Endodermal cell (in vitro differentiated cells): ENCODE data around the gene RREB1. TPM values are rescaled to one million over a fixed set of nuclear protein-coding genes. Genes with fewer than 3 reads are reported as not detected.

Source experiments
- DNase-seq: peaks from one replicate; pipeline ENCODE4 v3.0.0-alpha.2; 2017
- H3K27ac ChIP-seq: 2 replicates; pipeline ENCODE4 v1.5.1; 2013; ENCODE audit warnings: mild to moderate bottlenecking, low read depth, low read length, moderate library complexity
- H3K27me3 ChIP-seq: 2 replicates; pipeline ENCODE4 v1.6.1; 2013; ENCODE audit warnings: mild to moderate bottlenecking, low read length, moderate library complexity; ENCODE audit not compliant: insufficient read depth, control insufficient read depth, poor library complexity, severe bottlenecking
- H3K36me3 ChIP-seq: 2 replicates; pipeline ENCODE4 v1.7.0; 2013; ENCODE audit warnings: mild to moderate bottlenecking, low read length, moderate library complexity; ENCODE audit not compliant: control insufficient read depth, insufficient read depth
- H3K4me1 ChIP-seq: one replicate; pipeline ENCODE4 v1.7.0; 2013; ENCODE audit warnings: low read length; ENCODE audit not compliant: control insufficient read depth, insufficient read depth
- H3K4me3 ChIP-seq: 2 replicates; pipeline ENCODE4 v1.5.1; 2013; ENCODE audit warnings: mild to moderate bottlenecking, low read length, moderate library complexity
- H3K9ac ChIP-seq: 2 replicates; pipeline ENCODE4 v1.6.1; 2013; ENCODE audit warnings: mild to moderate bottlenecking, low read length, moderate library complexity; ENCODE audit not compliant: poor library complexity, severe bottlenecking; ENCODE audit errors: extremely low read depth
- H3K9me3 ChIP-seq: 2 replicates; pipeline ENCODE4 v1.6.1; 2013; ENCODE audit warnings: mild to moderate bottlenecking, low read length, moderate library complexity; ENCODE audit not compliant: control insufficient read depth
- H3K27ac Mint-ChIP-seq: 2 replicates; pipeline ENCODE4 v1.8.0; 2020; ENCODE audit warnings: mixed read lengths
- H3K27me3 Mint-ChIP-seq: 2 replicates; pipeline ENCODE4 v1.8.0; 2021; ENCODE audit warnings: mild to moderate bottlenecking, mixed read lengths; ENCODE audit not compliant: insufficient read depth
- H3K36me3 Mint-ChIP-seq: 2 replicates; pipeline ENCODE4 v1.8.0; 2020; ENCODE audit warnings: low read depth, mixed read lengths
- H3K4me1 Mint-ChIP-seq: 2 replicates; pipeline ENCODE4 v1.8.0; 2020; ENCODE audit warnings: mixed read lengths
- H3K4me3 Mint-ChIP-seq: 2 replicates; pipeline ENCODE4 v1.8.0; 2020; ENCODE audit warnings: mild to moderate bottlenecking, moderate library complexity, mixed read lengths
- H3K9me3 Mint-ChIP-seq: 2 replicates; pipeline ENCODE4 v1.8.0; 2020; ENCODE audit warnings: mild to moderate bottlenecking, mixed read lengths
- WGBS, 2 experiments: methylation state at CpG; one replicate each; pipeline versions ENCODE4 v1.1.5 to v1.1.7; 2013; ENCODE audit warnings: missing lambda C conversion rate in 2 of 2, mixed read lengths in 1 of 2; ENCODE audit not compliant: insufficient coverage in 1 of 2, insufficient read length in 1 of 2; 5-methylcytosine and 5-hydroxymethylcytosine counted together
- total RNA-seq, 2 donors: library from RNA; stranded (reverse); fragmentation: NEBNext Ultra II Directional in 1 of 2; extraction: Animal tissue kit (Norgen Biotek cat#: 25700) in 1 of 2; gene quantifications; 2 replicates in 1 of 2; 3 replicates in 1 of 2; pipeline ENCODE4 v1.2.1, GENCODE V29; 2021
- TF ChIP-seq, protein P1 (sequence below): fragments of 200-600 bp; sonication (generic); conservative IDR thresholded peaks from 2 replicates; pipeline ENCODE4 v1.5.0; 2021; ENCODE audit warnings: antibody characterized with exemption, mild to moderate bottlenecking

RREB1 gene
- total RNA-seq, 2 donors from 2014 or later = 51.2 to 64.3 TPM

DNA sequence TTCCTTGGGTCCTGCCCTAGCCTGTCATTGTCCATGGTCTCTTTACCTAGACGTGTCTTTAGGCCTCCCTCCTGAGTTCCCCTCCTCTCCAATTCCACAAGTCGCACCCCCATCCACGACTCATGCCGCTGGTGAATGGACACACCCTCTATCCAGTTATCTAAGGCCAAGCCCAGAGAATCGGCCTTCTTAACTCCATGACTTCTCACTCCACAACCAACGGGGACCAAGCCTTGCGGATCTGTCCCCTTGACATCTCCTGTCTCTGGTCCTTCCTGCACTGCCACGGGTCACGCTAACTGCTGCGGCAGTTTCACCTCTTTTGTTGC, 7.0 kb upstream of the RREB1 start:
- Histone ChIP-seq H3K36me3 (no peaks in the 10 kb centered on the region), H3K4me1 (no peaks in the 10 kb centered on the region), H3K27ac (no peak overlapping the region), H3K4me3 (no peak overlapping the region), H3K9me3 (no peaks in the 10 kb centered on the region), H3K9ac (no peak overlapping the region), H3K27me3 (no peaks in the 10 kb centered on the region)
- Mint-ChIP-seq H3K4me3 (no peak overlapping the region), H3K4me1 (peaks cover 25% of the 10 kb centered on the region), H3K36me3 (no peaks in the 10 kb centered on the region), H3K27ac (no peak overlapping the region), H3K27me3 (no peaks in the 10 kb centered on the region), H3K9me3 (no peaks in the 10 kb centered on the region)
- TF ChIP-seq, protein P1, sequence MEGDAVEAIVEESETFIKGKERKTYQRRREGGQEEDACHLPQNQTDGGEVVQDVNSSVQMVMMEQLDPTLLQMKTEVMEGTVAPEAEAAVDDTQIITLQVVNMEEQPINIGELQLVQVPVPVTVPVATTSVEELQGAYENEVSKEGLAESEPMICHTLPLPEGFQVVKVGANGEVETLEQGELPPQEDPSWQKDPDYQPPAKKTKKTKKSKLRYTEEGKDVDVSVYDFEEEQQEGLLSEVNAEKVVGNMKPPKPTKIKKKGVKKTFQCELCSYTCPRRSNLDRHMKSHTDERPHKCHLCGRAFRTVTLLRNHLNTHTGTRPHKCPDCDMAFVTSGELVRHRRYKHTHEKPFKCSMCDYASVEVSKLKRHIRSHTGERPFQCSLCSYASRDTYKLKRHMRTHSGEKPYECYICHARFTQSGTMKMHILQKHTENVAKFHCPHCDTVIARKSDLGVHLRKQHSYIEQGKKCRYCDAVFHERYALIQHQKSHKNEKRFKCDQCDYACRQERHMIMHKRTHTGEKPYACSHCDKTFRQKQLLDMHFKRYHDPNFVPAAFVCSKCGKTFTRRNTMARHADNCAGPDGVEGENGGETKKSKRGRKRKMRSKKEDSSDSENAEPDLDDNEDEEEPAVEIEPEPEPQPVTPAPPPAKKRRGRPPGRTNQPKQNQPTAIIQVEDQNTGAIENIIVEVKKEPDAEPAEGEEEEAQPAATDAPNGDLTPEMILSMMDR = no peak
- DNase-seq = no peak
- WGBS, 2 experiments = 84 to 90% methylated on average over 10 of the region's 10 CpGs

DNA sequence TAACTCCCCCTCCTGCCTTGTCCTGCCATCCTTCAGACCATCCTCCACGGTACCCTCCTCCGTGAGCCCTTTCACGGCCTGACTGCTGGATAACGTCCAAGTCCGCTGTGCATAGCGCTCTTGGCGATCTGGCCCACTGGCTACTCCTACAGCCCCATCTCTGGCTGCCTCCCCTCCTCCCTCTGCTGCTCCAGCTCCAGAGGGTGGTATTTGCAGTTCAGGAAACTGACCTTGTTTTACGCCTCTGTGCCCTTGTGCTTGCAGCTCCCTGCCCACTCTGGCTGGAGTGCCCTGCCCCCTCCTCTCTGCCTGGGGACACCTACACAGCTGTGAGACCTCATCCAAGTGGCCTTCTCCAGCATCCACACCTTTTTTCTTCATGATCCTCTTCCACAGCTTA, 6.5 kb upstream of the RREB1 start:
- WGBS, 2 experiments = 93 to 96% methylated on average over 7 to 8 of the region's 8 CpGs
- Mint-ChIP-seq H3K4me1 (peaks cover 28% of the 10 kb centered on the region), H3K27me3 (no peaks in the 10 kb centered on the region), H3K9me3 (no peaks in the 10 kb centered on the region), H3K36me3 (no peaks in the 10 kb centered on the region), H3K27ac (no peak overlapping the region), H3K4me3 (no peak overlapping the region)
- H3K27ac ChIP-seq = no peak overlapping the region
- DNase-seq = no peak
- H3K4me1 ChIP-seq = peaks cover 2% of the 10 kb centered on the region
- no peaks in the 10 kb centered on the region for H3K36me3 ChIP-seq
- H3K9me3 ChIP-seq = no peaks in the 10 kb centered on the region
- TF ChIP-seq, protein P1 = no peak
- no peaks in the 10 kb centered on the region for H3K27me3 ChIP-seq
- no peak overlapping the region for H3K4me3 ChIP-seq
- H3K9ac ChIP-seq = no peak overlapping the region

DNA sequence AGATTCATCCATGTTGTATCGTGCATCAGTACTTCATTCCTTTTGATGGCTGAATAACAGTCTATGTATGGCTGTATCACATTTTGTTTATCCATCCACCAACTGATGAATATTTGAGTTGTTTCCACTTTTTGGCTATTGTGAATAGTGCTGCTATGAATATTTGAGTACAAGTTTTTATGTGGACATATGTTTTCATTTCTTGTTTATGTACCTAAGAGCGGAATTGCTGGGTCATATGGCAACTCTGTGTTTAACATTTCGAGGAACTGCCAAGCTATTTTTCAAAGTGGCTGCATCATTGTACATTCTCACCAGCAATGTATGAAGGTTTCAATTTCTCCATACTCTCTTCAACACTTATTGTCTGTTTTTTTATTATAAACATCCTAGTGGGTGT, 3.0 kb upstream of the RREB1 start:
- TF ChIP-seq, protein P1 = no peak
- Histone ChIP-seq H3K27ac (no peak overlapping the region), H3K9ac (no peak overlapping the region), H3K4me3 (no peak overlapping the region), H3K36me3 (no peaks in the 10 kb centered on the region), H3K9me3 (no peaks in the 10 kb centered on the region), H3K27me3 (no peaks in the 10 kb centered on the region), H3K4me1 (peaks cover 2% of the 10 kb centered on the region)
- no peaks in the 10 kb centered on the region for H3K36me3 Mint-ChIP-seq
- no peaks in the 10 kb centered on the region for H3K9me3 Mint-ChIP-seq
- DNase-seq = no peak
- no peaks in the 10 kb centered on the region for H3K27me3 Mint-ChIP-seq
- WGBS, 2 experiments = 94 to 95% methylated on average over 3 of the region's 3 CpGs
- H3K4me3 Mint-ChIP-seq = no peak overlapping the region
- peaks cover 27% of the 10 kb centered on the region for H3K4me1 Mint-ChIP-seq
- no peak overlapping the region for H3K27ac Mint-ChIP-seq
